A549 (cell line): ENCODE data around the gene ZBED6.

Experiments
- TF ChIP-seq, protein P1 (sequence below): fragments of >200 bp; sonication (Bioruptor Twin); formaldehyde crosslinking; IDR thresholded peaks from 3 replicates; pipeline ENCODE4 v1.5.1; 2016
- TF ChIP-seq, protein P2 (sequence below): fragments of 200-600 bp; sonication (generic); IDR thresholded peaks from 2 replicates; pipeline ENCODE4 v1.6.1; 2016; ENCODE audit warnings: antibody characterized with exemption, mild to moderate bottlenecking, moderate library complexity

DNA sequence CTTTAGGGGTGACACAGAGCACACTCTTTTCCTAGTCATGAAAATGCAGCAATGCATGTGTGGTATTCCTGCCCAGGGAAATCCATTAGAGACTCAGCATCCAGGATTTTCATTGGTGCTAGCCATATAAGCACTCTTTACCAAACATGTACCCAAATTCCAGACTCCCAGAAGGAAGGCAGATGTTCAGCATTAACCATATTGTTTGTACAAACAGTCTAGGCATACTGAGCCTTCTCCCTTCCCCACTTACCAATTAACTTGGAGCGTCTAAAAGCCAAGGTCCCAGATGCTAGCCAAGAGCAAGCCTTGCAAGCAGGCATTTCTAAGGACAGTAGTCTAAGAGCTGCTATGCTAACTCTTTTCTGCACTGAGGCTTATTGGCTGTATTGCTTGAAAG, 27.9 kb downstream of the ZBED6 start:
- TF ChIP-seq, protein P1, sequence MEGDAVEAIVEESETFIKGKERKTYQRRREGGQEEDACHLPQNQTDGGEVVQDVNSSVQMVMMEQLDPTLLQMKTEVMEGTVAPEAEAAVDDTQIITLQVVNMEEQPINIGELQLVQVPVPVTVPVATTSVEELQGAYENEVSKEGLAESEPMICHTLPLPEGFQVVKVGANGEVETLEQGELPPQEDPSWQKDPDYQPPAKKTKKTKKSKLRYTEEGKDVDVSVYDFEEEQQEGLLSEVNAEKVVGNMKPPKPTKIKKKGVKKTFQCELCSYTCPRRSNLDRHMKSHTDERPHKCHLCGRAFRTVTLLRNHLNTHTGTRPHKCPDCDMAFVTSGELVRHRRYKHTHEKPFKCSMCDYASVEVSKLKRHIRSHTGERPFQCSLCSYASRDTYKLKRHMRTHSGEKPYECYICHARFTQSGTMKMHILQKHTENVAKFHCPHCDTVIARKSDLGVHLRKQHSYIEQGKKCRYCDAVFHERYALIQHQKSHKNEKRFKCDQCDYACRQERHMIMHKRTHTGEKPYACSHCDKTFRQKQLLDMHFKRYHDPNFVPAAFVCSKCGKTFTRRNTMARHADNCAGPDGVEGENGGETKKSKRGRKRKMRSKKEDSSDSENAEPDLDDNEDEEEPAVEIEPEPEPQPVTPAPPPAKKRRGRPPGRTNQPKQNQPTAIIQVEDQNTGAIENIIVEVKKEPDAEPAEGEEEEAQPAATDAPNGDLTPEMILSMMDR = no peak
- TF ChIP-seq, protein P2, sequence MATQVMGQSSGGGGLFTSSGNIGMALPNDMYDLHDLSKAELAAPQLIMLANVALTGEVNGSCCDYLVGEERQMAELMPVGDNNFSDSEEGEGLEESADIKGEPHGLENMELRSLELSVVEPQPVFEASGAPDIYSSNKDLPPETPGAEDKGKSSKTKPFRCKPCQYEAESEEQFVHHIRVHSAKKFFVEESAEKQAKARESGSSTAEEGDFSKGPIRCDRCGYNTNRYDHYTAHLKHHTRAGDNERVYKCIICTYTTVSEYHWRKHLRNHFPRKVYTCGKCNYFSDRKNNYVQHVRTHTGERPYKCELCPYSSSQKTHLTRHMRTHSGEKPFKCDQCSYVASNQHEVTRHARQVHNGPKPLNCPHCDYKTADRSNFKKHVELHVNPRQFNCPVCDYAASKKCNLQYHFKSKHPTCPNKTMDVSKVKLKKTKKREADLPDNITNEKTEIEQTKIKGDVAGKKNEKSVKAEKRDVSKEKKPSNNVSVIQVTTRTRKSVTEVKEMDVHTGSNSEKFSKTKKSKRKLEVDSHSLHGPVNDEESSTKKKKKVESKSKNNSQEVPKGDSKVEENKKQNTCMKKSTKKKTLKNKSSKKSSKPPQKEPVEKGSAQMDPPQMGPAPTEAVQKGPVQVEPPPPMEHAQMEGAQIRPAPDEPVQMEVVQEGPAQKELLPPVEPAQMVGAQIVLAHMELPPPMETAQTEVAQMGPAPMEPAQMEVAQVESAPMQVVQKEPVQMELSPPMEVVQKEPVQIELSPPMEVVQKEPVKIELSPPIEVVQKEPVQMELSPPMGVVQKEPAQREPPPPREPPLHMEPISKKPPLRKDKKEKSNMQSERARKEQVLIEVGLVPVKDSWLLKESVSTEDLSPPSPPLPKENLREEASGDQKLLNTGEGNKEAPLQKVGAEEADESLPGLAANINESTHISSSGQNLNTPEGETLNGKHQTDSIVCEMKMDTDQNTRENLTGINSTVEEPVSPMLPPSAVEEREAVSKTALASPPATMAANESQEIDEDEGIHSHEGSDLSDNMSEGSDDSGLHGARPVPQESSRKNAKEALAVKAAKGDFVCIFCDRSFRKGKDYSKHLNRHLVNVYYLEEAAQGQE = no peak
